ENCODE results near the gene CRLF1.

DNA sequence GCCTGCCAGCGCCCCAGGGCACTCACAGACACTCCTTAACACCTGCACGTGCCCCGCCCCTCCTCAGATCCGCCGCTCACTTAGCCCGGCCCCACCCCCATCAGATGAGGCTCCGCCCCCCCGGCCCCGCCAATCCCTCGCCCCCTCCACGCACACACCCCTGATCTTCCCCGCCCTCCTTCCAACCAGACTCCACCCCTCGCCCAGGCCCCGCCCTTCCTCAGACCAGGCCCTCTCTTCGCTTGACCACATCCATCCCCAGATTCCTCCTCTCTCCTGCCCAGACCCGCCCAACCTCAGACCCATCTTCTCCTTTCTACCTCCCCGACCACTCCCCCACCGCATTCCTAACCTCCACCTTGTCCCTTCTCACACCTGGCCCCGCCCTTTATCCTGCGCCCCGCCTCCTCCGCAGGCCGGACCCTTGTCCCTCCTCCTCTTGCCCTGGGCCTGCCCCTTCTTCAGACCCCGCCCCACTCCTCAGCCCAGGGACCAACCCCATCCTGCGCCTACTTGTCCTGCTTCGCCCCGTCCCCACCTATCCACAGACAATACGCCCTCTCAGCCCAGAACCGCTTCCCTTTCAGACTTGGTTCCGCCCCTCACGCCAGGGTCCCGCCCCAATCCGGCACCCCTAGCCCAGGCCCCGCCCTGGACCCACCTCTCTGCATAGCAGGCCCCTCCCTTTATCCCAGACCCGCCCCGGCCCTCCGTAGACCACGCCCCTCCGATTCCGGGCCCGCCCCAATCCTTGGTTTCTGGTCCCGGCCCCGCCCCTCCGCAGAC, 29.8 kb upstream of the CRLF1 start:
- TF ChIP-seq SIN3A (conservative IDR thresholded peaks at IDR 0.05 in 1 of 2, IDR thresholded peaks at IDR 0.05 in 1 of 2; ENCODE audit: low read depth in 1 of 2, low read length in 2 of 2): no peak
- no peak for TF ChIP-seq GABPA (IDR thresholded peaks at IDR 0.05; ENCODE audit: borderline replicate concordance, insufficient read depth, low read length)
- TF ChIP-seq, protein P1, sequence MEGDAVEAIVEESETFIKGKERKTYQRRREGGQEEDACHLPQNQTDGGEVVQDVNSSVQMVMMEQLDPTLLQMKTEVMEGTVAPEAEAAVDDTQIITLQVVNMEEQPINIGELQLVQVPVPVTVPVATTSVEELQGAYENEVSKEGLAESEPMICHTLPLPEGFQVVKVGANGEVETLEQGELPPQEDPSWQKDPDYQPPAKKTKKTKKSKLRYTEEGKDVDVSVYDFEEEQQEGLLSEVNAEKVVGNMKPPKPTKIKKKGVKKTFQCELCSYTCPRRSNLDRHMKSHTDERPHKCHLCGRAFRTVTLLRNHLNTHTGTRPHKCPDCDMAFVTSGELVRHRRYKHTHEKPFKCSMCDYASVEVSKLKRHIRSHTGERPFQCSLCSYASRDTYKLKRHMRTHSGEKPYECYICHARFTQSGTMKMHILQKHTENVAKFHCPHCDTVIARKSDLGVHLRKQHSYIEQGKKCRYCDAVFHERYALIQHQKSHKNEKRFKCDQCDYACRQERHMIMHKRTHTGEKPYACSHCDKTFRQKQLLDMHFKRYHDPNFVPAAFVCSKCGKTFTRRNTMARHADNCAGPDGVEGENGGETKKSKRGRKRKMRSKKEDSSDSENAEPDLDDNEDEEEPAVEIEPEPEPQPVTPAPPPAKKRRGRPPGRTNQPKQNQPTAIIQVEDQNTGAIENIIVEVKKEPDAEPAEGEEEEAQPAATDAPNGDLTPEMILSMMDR (IDR thresholded peaks at IDR 0.05; ENCODE audit: control extremely low read depth in 1 of 3, insufficient read depth in 1 of 3, low read depth in 1 of 3, low read length in 3 of 3): peak in 1 of 3 experiments; percentile 2; a peak in 1 of 4 replicates
- TF ChIP-seq POLR2A (IDR thresholded peaks at IDR 0.05; ENCODE audit: control extremely low read depth in 1 of 2, low read depth in 2 of 2, low read length in 2 of 2): no peak
- no peak for TF ChIP-seq SAP30 (IDR thresholded peaks at IDR 0.05; ENCODE audit: insufficient read depth, insufficient replicate concordance, low read length)
- no peak for TF ChIP-seq CEBPB (IDR thresholded peaks at IDR 0.05; ENCODE audit: low read depth, low read length)
- TF ChIP-seq RAD21 (IDR thresholded peaks at IDR 0.05 in 1 of 2, conservative IDR thresholded peaks at IDR 0.05 in 1 of 2; ENCODE audit: low read depth in 2 of 2, low read length in 2 of 2): no peak

All from H1 (cell line).